Measurements from ENCODE around the gene BARX2. TPM values are rescaled to one million over a fixed set of nuclear protein-coding genes. Genes with fewer than 3 reads are reported as not detected.

The BARX2 gene
- total RNA-seq, 4 donors from 2014 or later = not detected

GRCh38 chr11:129457321-129457720, 81.7 kb downstream of the BARX2 start:
- no peak overlapping the region for H3K4me3 ChIP-seq
- H3K27ac ChIP-seq (replicated peaks in 1 of 4) = no peak overlapping the region
- 49% methylated on average over 6 of the region's 6 CpGs for WGBS
- H3K4me1 ChIP-seq = no peaks in the 10 kb centered on the region
- intact Hi-C loops (cut with DNase I) = no loop called here
- TF ChIP-seq CTCF (IDR thresholded peaks at IDR 0.05) (no peak), POLR2A (IDR thresholded peaks at IDR 0.05; ENCODE audit: low read depth) (no peak), POLR2AphosphoS5 (IDR thresholded peaks at IDR 0.05) (no peak), EP300 (IDR thresholded peaks at IDR 0.05) (no peak)
- H3K27me3 ChIP-seq = peaks cover 0 to 21% (median 0%) of the 10 kb centered on the region in 4 donors
- H3K9me3 ChIP-seq = no peaks in the 10 kb centered on the region
- no peak for DNase-seq (ENCODE audit: extremely low spot score)
- H3K36me3 ChIP-seq = no peaks in the 10 kb centered on the region

DNA sequence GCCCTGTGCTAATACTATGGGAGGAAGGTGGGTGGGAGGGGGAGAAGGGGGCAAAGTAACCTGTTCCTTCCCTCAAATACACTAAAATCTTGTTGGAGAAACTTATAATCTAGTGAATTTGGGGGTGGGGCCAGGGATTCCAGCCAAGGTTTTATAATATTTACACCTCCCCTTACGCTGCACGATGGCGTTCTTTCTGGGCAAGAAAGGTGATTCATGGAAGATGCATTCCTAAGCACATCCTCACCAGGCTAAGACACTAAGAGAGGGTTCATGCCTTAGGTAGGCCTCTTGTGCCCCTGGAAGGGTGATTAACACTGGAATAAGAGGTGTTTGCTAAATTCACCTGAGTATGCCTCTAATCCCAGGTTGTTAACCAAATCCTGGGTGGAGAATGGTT, 82.6 kb downstream of the BARX2 start:
- no peaks in the 10 kb centered on the region for H3K36me3 ChIP-seq
- TF ChIP-seq POLR2AphosphoS5 (IDR thresholded peaks at IDR 0.05) (no peak), CTCF (IDR thresholded peaks at IDR 0.05) (no peak), EP300 (IDR thresholded peaks at IDR 0.05) (no peak), POLR2A (IDR thresholded peaks at IDR 0.05; ENCODE audit: low read depth) (no peak)
- WGBS = 69% methylated on average over 3 of the region's 3 CpGs
- H3K9me3 ChIP-seq = peaks cover 0 to 3% (median 0%) of the 10 kb centered on the region in 4 donors
- intact Hi-C loops (cut with DNase I) = no loop called here
- no peak overlapping the region for H3K4me3 ChIP-seq
- no peak overlapping the region for H3K27ac ChIP-seq (replicated peaks in 1 of 4)
- H3K27me3 ChIP-seq = peaks cover 0 to 21% (median 0%) of the 10 kb centered on the region in 4 donors
- no peak for DNase-seq (ENCODE audit: extremely low spot score)
- H3K4me1 ChIP-seq = no peaks in the 10 kb centered on the region

- Histone ChIP-seq H3K4me1 (no peaks in the 10 kb centered on the region), H3K36me3 (no peaks in the 10 kb centered on the region), H3K9me3 (peaks cover 0 to 5% (median 0%) of the 10 kb centered on the region in 4 donors), H3K27me3 (peaks cover 0 to 21% (median 0%) of the 10 kb centered on the region in 4 donors), H3K4me3 (no peak overlapping the region), H3K27ac (replicated peaks in 1 of 4) (no peak overlapping the region)
- TF ChIP-seq POLR2AphosphoS5 (IDR thresholded peaks at IDR 0.05) = no peak
- TF ChIP-seq EP300 (IDR thresholded peaks at IDR 0.05) = no peak
- no peak for TF ChIP-seq POLR2A (IDR thresholded peaks at IDR 0.05; ENCODE audit: low read depth)
- no peak for TF ChIP-seq CTCF (IDR thresholded peaks at IDR 0.05)
- 46% methylated on average over 13 of the region's 13 CpGs for WGBS
- intact Hi-C loops (cut with DNase I) = no loop called here
- DNase-seq (ENCODE audit: extremely low spot score) = peak; percentile 74
These were observed 83.3 kb downstream of the BARX2 start for GRCh38 chr11:129458756-129459535.

DNA sequence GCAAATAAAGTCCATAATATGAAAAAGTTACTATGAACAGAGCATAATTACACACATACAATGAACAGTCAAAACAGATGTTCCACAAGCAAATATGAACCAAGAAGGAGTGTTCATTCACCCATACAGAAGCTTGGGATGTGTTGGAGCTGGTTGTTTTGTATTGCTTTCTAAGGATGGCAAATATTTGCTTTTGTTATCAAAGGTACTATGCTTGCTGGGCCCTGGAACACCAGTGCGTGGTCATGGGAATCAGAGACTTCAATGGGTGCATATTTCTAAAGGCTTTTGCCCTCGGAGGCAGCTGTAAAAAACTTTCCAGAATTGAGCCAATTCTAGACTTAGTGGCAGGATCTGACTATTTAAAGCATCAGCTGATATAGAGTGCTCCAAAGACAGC, 85.1 kb downstream of the BARX2 start:
- Histone ChIP-seq H3K4me1 (no peaks in the 10 kb centered on the region), H3K4me3 (no peak overlapping the region), H3K9me3 (peaks cover 0 to 5% (median 2%) of the 10 kb centered on the region in 4 donors), H3K27me3 (peaks cover 0 to 21% (median 0%) of the 10 kb centered on the region in 4 donors), H3K27ac (replicated peaks in 1 of 4) (no peak overlapping the region), H3K36me3 (no peaks in the 10 kb centered on the region)
- no peak for DNase-seq (ENCODE audit: extremely low spot score)
- TF ChIP-seq CTCF (IDR thresholded peaks at IDR 0.05) = no peak
- TF ChIP-seq EP300 (IDR thresholded peaks at IDR 0.05) = no peak
- TF ChIP-seq POLR2AphosphoS5 (IDR thresholded peaks at IDR 0.05) = no peak
- TF ChIP-seq POLR2A (IDR thresholded peaks at IDR 0.05; ENCODE audit: low read depth) = no peak
- intact Hi-C loops (cut with DNase I) = no loop called here
- 89% methylated on average over 2 of the region's 2 CpGs for WGBS

All from esophagus muscularis mucosa (tissue), 4 donors.